MCF 10A (cell line): Measurements from ENCODE around the gene CBARP. TPM values are rescaled to one million over a fixed set of nuclear protein-coding genes. Genes with fewer than 3 reads are reported as not detected.
"Not testable (repeated sequence)": the region's sequence is repeated elsewhere in the genome, so short reads cannot be mapped to it uniquely, and the experiment has no call there.

Source experiments
- BruUV-seq: library from RNA; stranded (reverse); fragments of 400-500 nt; replicated peaks from 2 replicates; lab custom pipeline; 2021; lab: Mats Ljungman, UMichigan
- CTCF ChIA-PET: fragments of 300-600 bp; sonication (Branson Sonifier 250); formaldehyde crosslinking; extraction: SDS; loops from one replicate; lab custom pipeline; 2021; ENCODE audit warnings: antibody characterized with exemption, inconsistent platforms; lab: Yijun Ruan, JAX
- POLR2A ChIA-PET: fragments of 300-600, 350-650 bp; sonication (Branson Sonifier 250); formaldehyde crosslinking; extraction: SDS; loops from one replicate; lab custom pipeline; 2020; ENCODE audit warnings: antibody characterized with exemption, inconsistent platforms; lab: Yijun Ruan, JAX
- DNase-seq: peaks from one replicate; pipeline ENCODE4 v3.0.0-alpha.2; 2018; ENCODE audit not compliant: unreplicated experiment
- H3K27ac Mint-ChIP-seq: one replicate; pipeline ENCODE4 v1.8.0; 2022; ENCODE audit warnings: mild to moderate bottlenecking, low read depth, mixed read lengths; ENCODE audit not compliant: unreplicated experiment
- H3K27me3 Mint-ChIP-seq: one replicate; pipeline ENCODE4 v1.8.0; 2022; ENCODE audit warnings: mixed read lengths; ENCODE audit not compliant: insufficient read depth, unreplicated experiment
- H3K36me3 Mint-ChIP-seq: one replicate; pipeline ENCODE4 v1.8.0; 2022; ENCODE audit warnings: mild to moderate bottlenecking, moderate library complexity, mixed read lengths; ENCODE audit not compliant: insufficient read depth, unreplicated experiment
- H3K4me1 Mint-ChIP-seq: one replicate; pipeline ENCODE4 v1.8.0; 2022; ENCODE audit warnings: mixed read lengths; ENCODE audit not compliant: insufficient read depth, unreplicated experiment
- H3K4me3 Mint-ChIP-seq: one replicate; pipeline ENCODE4 v1.8.0; 2022; ENCODE audit warnings: mild to moderate bottlenecking, moderate library complexity, mixed read lengths; ENCODE audit not compliant: unreplicated experiment
- H3K9me3 Mint-ChIP-seq: one replicate; pipeline ENCODE4 v1.8.0; 2022; ENCODE audit warnings: mixed read lengths; ENCODE audit not compliant: unreplicated experiment
- CTCF ChIP-seq: fragments of 200-600 bp; IDR thresholded peaks from one replicate; pipeline ENCODE4 v1.8.0; 2022; ENCODE audit warnings: antibody characterized with exemption, mild to moderate bottlenecking; ENCODE audit not compliant: unreplicated experiment
- intact Hi-C: fragments of 100-400 bp; cut with micrococcal nuclease; formaldehyde crosslinking; loops from 2 replicates; pipeline ENCODE4 v1.14.1; 2022
- total RNA-seq: library from RNA; stranded (reverse); gene quantifications from 2 replicates; pipeline ENCODE4 v1.2.3, GENCODE V29; 2022

Gene CBARP
- total RNA-seq, 1 experiment from 2014 or later, result 7.0 TPM

GRCh38 chr19:1206150-1206863 lies 31.5 kb downstream of the CBARP start:
- POLR2A ChIA-PET, result interaction anchor here (0.7 kb wide), 1 partner anchor 266 kb away, joined by 3 read pairs; no protein-coding TSS in a partner anchor
- intact Hi-C loops, result no loop called here
- no peaks in the 10 kb centered on the region for H3K27me3 Mint-ChIP-seq
- H3K4me3 Mint-ChIP-seq, result peak overlapping the region; percentile 91
- peak overlapping the region; percentile 94 for H3K27ac Mint-ChIP-seq
- TF ChIP-seq CTCF, result no peak
- no TSS peak for BruUV-seq
- CTCF ChIA-PET, result interaction anchor here (0.8 to 1.0 kb wide), 3 partner anchors 9 to 27 kb away, joined by 3 read pairs; no protein-coding TSS in a partner anchor
- no peak for DNase-seq
- H3K36me3 Mint-ChIP-seq, result peaks cover 38% of the 10 kb centered on the region
- H3K4me1 Mint-ChIP-seq, result peaks cover 15% of the 10 kb centered on the region
- no peaks in the 10 kb centered on the region for H3K9me3 Mint-ChIP-seq

GRCh38 chr19:1205114-1206099 lies 32.4 kb downstream of the CBARP start, which contains the start of gene STK11:
TSS of gene STK11 (plus strand) at chr19:1205778. CDS start at chr19:1206914, 1,136 bp downstream.
- intact Hi-C loops, result no loop called here
- ChIA-PET CTCF (interaction anchor here (0.6 to 3.1 kb wide), 3 partner anchors 10 to 29 kb away, joined by 3 to 17 read pairs (median 6); no protein-coding TSS in a partner anchor), POLR2A (interaction anchor here (0.7 to 1.4 kb wide), 5 partner anchors 8 to 204 kb away, joined by 3 to 6 read pairs (median 4); no protein-coding TSS in a partner anchor)
- Mint-ChIP-seq H3K4me3 (peak within 1 kb of the TSS; percentile 91), H3K27me3 (no peaks in the 10 kb centered on the region), H3K36me3 (peaks cover 31% of the 10 kb centered on the region), H3K27ac (peak within 1 kb of the TSS; percentile 94), H3K9me3 (no peaks in the 10 kb centered on the region), H3K4me1 (peaks cover 15% of the 10 kb centered on the region)
- TF ChIP-seq CTCF, result no peak
- DNase-seq, result peak; percentile 98
- no TSS peak for BruUV-seq

GRCh38 chr19:1200614-1201013 lies 37.2 kb downstream of the CBARP start:
- BruUV-seq, POLR2A ChIA-PET, H3K4me1 Mint-ChIP-seq, H3K27me3 Mint-ChIP-seq, H3K27ac Mint-ChIP-seq, DNase-seq, intact Hi-C loops, H3K9me3 Mint-ChIP-seq, H3K4me3 Mint-ChIP-seq, H3K36me3 Mint-ChIP-seq: not testable (repeated sequence)
- CTCF ChIA-PET, result interaction anchor here (0.6 kb wide), 2 partner anchors 27 to 430 kb away, joined by 3 to 4 read pairs; no protein-coding TSS in a partner anchor

GRCh38 chr19:1199531-1199930 lies 38.3 kb downstream of the CBARP start:
- no TSS peak for BruUV-seq
- CTCF ChIA-PET, result interaction anchor here (0.6 to 0.7 kb wide), 3 partner anchors 16 to 161 kb away, joined by 3 to 4 read pairs (median 4); no protein-coding TSS in a partner anchor
- Mint-ChIP-seq H3K9me3 (no peaks in the 10 kb centered on the region), H3K4me3 (no peak overlapping the region), H3K36me3 (no peaks in the 10 kb centered on the region), H3K27ac (no peak overlapping the region), H3K4me1 (peaks cover 10% of the 10 kb centered on the region), H3K27me3 (no peaks in the 10 kb centered on the region)
- intact Hi-C loops, result no loop called here
- POLR2A ChIA-PET, result no interaction called here
- no peak for DNase-seq
- TF ChIP-seq CTCF, result no peak
